ENCODE data around the gene DR1.

DNA sequence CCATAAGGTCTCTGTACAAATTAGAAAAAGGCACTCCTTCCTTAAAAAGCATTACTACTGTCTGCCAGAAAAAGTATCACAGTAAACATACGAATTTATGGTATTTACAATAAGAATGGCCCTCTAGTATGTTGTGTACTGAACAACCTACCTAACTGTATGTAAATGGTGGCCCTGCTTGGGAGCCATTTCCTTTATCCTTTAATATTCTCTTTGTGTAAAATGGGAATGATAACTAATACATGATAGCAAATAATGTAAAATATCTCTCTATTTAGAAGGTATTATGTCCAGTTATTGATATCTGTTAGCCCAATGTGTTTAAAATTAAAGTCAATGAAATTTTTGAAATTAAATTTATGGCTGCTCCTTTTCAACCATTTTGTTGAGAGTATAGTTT is 5.2 kb downstream of the DR1 start:
- TF ChIP-seq, protein P1, sequence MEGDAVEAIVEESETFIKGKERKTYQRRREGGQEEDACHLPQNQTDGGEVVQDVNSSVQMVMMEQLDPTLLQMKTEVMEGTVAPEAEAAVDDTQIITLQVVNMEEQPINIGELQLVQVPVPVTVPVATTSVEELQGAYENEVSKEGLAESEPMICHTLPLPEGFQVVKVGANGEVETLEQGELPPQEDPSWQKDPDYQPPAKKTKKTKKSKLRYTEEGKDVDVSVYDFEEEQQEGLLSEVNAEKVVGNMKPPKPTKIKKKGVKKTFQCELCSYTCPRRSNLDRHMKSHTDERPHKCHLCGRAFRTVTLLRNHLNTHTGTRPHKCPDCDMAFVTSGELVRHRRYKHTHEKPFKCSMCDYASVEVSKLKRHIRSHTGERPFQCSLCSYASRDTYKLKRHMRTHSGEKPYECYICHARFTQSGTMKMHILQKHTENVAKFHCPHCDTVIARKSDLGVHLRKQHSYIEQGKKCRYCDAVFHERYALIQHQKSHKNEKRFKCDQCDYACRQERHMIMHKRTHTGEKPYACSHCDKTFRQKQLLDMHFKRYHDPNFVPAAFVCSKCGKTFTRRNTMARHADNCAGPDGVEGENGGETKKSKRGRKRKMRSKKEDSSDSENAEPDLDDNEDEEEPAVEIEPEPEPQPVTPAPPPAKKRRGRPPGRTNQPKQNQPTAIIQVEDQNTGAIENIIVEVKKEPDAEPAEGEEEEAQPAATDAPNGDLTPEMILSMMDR (IDR thresholded peaks at IDR 0.05): no peak
- no peak for TF ChIP-seq POLR2A (IDR thresholded peaks at IDR 0.05)

All from sigmoid colon (tissue), 3 donors.